RWPE1 (cell line): Measurements from ENCODE around the gene SERTM2.

Source experiments
- CTCF ChIA-PET: fragments of 350-600 bp; sonication (Branson Sonifier 250); formaldehyde crosslinking; extraction: SDS; loops from one replicate; lab custom pipeline; 2021; lab: Yijun Ruan, JAX
- POLR2A ChIA-PET: fragments of 400-600 bp; formaldehyde crosslinking; extraction: SDS; loops from one replicate; lab custom pipeline; 2020; ENCODE audit warnings: antibody characterized with exemption; ENCODE audit not compliant: low non-redundant PET; lab: Yijun Ruan, JAX
- DNase-seq: peaks from one replicate; pipeline ENCODE4 v3.0.0; 2012; ENCODE audit warnings: low spot score
- H3K27ac ChIP-seq: fragments of 450-650 bp; 2 replicates; pipeline ENCODE4 v1.5.1; 2017
- CTCF ChIP-seq: fragments of 450-650 bp; conservative IDR thresholded peaks from 2 replicates; pipeline ENCODE4 v1.5.1; 2017; ENCODE audit warnings: low read depth, mild to moderate bottlenecking

SERTM2 gene

GRCh38 chrX:111483881-111484280 is 27.6 kb upstream of the SERTM2 start:
- ChIA-PET CTCF (no interaction called here), POLR2A (no interaction called here)
- DNase-seq: no peak
- TF ChIP-seq CTCF: no peak
- H3K27ac ChIP-seq: no peak overlapping the region

GRCh38 chrX:111490688-111491087 is 20.8 kb upstream of the SERTM2 start:
- no peak overlapping the region for H3K27ac ChIP-seq
- TF ChIP-seq CTCF: no peak
- ChIA-PET POLR2A (no interaction called here), CTCF (no interaction called here)
- no peak for DNase-seq

- CTCF ChIA-PET: no interaction called here
- no peak overlapping the region for H3K27ac ChIP-seq
- DNase-seq: no peak
- POLR2A ChIA-PET: no interaction called here
- no peak for TF ChIP-seq CTCF
Measured at GRCh38 chrX:111492085-111492484, 19.4 kb upstream of the SERTM2 start.

- CTCF ChIA-PET: no interaction called here
- TF ChIP-seq CTCF: no peak
- POLR2A ChIA-PET: no interaction called here
- H3K27ac ChIP-seq: no peak overlapping the region
- no peak for DNase-seq
Measured at GRCh38 chrX:111498538-111499103, 12.8 kb upstream of the SERTM2 start.

GRCh38 chrX:111503485-111503993 is 7.9 kb upstream of the SERTM2 start:
- no peak for TF ChIP-seq CTCF
- ChIA-PET CTCF (no interaction called here), POLR2A (no interaction called here)
- H3K27ac ChIP-seq: no peak overlapping the region
- DNase-seq: no peak

GRCh38 chrX:111504941-111505340 is 6.5 kb upstream of the SERTM2 start:
- POLR2A ChIA-PET: no interaction called here
- CTCF ChIA-PET: no interaction called here
- H3K27ac ChIP-seq: no peak overlapping the region
- TF ChIP-seq CTCF: no peak
- DNase-seq: no peak
